CD4-positive, alpha-beta T cell treated with Interferon gamma for 1 hour (primary cell): Measurements from ENCODE around the gene ZNF804A.

Experiments
- DNase-seq: peaks from one replicate; pipeline ENCODE4 v3.0.0-alpha.2; 2020

ZNF804A gene

GRCh38 chr2:184611361-184612085 is 13.2 kb downstream of the ZNF804A start:
- DNase-seq = no peak

- DNase-seq = no peak
Observed at GRCh38 chr2:184620367-184620766, 22.0 kb downstream of the ZNF804A start.

DNA sequence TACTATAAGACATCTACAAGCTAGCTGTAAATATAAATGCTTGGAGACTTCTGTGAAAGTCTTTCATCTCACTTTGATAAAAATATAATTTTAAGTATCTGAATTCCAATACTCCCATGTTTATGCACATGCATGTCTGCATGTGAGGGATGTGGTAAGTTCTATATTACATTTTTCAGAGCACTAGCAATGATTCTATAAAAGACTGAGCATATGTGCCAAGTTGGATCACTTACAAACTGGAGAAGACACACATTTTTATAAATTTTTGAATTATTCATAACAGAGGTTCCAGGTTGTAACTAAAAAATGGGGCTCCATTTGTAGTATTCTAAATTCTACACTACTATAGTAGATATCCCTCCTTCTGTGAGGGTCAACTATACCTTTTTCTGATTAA is 26.0 kb downstream of the ZNF804A start:
- DNase-seq = no peak

- DNase-seq = no peak
Observed at GRCh38 chr2:184628051-184628450, 29.7 kb downstream of the ZNF804A start.

- no peak for DNase-seq
Observed at GRCh38 chr2:184633726-184634125, 35.4 kb downstream of the ZNF804A start.

DNA sequence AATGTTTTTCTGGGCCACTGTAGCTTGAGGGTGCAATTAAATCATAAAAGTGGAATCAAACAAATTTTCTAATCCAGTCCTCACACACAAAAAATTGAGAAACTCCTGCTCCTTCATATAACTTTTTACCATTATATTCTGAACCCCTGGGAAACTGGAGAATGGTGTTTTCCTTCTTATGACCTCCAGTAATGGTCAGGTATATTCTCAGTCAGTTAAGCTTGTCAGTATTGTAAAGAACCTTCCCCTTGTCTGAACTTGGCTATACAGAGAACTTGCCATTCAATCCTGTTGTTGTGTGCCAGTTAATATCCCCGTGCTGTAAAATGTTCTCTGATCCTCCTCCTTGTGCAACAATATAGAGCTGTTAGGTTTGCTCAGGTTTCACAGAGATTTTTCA is 39.5 kb downstream of the ZNF804A start:
- DNase-seq = no peak

GRCh38 chr2:184644685-184645084 is 46.4 kb downstream of the ZNF804A start:
- DNase-seq = no peak

DNA sequence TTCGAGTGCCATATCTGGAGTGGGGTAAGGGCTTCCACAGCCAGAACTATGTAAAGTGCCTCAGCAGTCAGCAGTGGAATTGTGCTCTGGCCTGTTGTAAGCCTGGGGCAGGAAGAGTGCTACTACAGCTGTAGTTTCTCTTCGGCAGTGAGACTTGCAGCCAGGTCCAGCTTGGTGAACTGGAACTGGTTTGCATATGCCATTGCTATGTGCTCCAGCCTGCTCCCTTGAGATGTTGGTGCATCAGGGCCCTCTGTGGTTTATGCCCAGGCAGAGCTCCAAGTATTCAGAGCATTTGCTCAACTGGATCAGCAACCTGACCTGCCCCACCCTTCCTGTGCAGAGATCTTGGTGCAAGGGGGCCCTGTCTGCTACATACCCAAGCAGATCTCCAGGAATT is 47.8 kb downstream of the ZNF804A start:
- DNase-seq = no peak

DNA sequence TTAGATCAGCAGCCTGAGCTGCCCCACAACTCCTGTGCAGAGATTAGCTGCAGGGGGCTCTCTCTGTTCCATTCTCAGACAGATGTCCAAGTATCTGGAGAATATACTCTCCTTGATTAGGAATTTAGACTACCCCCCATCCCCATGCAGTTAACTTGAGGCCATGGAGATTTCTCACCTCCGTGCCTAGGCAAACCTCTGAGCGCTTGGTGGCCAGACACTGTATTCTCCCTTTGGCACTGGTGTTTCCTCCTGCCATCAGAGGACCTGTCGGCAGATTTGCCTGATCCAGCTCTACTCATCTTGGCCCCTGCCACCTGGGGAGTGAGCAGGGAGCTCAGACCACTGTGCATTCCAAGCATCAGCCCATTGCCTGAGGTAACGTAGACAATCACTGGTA is 48.3 kb downstream of the ZNF804A start:
- DNase-seq = no peak

DNA sequence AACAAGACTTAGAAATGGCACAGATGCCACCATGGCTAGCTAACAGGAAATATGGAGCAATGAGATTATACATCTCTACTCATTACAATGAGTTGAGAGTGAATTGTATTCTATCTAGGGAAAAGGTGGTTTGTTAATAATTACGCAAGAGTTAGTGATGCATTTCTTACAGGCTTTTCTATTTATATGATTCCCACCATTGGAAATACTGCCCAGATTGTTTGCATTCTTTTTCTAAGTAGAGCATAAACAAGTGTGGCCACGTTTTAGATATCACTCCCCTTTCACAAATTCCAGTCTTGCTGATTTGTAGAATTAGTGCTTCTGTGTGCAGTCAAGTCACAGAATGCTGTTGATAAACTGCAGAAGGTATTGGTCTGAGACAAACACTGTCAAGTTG is 56.6 kb downstream of the ZNF804A start:
- no peak for DNase-seq

- no peak for DNase-seq
Observed at GRCh38 chr2:184677171-184677570, 78.8 kb downstream of the ZNF804A start.

- DNase-seq = no peak
Observed at GRCh38 chr2:184679219-184680018, 81.1 kb downstream of the ZNF804A start.

GRCh38 chr2:184680825-184681224 is 82.5 kb downstream of the ZNF804A start:
- no peak for DNase-seq

GRCh38 chr2:184681642-184682321 is 83.5 kb downstream of the ZNF804A start:
- no peak for DNase-seq

- DNase-seq = no peak
Observed at GRCh38 chr2:184683911-184684310, 85.6 kb downstream of the ZNF804A start.

- DNase-seq = no peak
Observed at GRCh38 chr2:184685999-184686841, 87.9 kb downstream of the ZNF804A start.

DNA sequence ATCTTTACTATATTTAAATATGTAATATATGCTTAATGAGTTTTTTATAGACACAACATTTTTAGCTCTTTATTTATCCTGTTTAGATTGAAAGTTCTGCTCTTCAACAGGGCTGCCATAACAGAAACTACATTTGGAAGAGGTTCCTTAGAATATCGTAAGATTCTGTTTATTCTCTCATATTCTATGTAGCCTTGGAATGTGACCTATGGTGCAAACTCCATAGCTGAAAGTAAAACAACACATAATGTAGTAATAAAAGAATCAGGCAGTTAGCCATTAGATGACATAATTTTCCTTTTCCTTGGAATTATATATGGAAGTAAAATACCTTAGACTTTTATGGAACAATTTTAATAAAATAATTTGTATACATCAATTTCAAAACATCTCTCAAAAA is 91.3 kb downstream of the ZNF804A start:
- DNase-seq = no peak

GRCh38 chr2:184692141-184692734 is 93.9 kb downstream of the ZNF804A start:
- no peak for DNase-seq

DNA sequence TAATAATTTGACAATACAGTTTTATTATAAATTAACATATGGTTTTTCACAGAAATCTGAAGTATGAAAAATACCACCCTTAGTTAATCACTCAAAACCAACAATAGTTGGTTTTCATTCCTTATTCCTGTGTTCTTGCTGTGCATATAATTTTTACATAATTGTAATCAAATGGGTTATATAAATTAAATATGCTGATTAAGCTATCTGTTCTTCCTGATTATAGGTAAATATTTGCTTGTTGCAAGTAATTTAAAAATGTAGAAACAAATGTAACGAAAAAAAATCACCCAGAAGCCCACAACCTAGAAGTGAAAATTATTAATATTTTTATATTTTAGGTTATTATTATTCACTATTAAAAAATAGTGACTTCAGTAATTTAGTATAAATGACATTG is 98.3 kb downstream of the ZNF804A start:
- no peak for DNase-seq

GRCh38 chr2:184698476-184698875 is 100.1 kb downstream of the ZNF804A start:
- no peak for DNase-seq

DNA sequence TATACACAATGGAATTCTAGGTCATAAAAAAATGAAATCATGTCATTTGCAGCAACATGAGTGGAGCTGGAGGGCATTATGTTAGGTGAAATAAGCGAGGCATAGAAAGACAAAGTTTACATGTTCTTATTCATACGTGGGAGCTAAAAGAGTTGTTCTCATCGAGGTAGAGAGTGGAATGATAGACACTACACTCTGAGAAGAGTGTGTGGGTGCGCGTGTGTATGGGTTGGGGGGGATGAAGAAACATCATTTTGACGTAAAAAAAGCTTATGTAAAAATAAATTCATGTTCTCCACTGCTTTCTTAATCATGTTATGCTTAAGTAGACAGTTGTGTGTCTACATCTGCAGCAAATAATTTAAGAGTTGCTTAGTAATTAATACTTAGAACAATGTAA is 123.6 kb downstream of the ZNF804A start:
- no peak for DNase-seq

DNA sequence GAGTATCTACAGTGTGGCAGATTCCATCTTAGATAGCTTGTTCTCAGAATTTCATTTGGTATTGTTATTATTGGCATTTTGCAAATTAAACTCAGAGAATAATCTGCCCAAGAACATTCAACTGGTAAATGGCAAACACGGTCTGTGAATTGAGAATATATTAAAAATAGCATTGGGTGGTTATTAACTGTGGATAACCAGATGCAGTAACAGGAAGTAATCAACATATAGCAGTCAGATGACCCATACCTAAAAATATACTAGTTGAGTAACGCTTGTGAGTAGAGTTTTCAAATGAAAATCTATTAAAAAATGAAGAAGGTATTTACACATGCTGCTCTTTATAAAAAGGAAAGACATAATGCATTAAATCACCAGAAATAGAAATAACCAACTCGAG is 129.5 kb downstream of the ZNF804A start:
- no peak for DNase-seq

GRCh38 chr2:184728411-184728810 is 130.1 kb downstream of the ZNF804A start:
- no peak for DNase-seq
